SK-N-DZ (cell line): ENCODE results near the gene PFDN1.

Experiments
- DNase-seq: peaks from one replicate; pipeline ENCODE4 v3.0.0-alpha.2; 2015; ENCODE audit warnings: low spot score

The PFDN1 gene

DNA sequence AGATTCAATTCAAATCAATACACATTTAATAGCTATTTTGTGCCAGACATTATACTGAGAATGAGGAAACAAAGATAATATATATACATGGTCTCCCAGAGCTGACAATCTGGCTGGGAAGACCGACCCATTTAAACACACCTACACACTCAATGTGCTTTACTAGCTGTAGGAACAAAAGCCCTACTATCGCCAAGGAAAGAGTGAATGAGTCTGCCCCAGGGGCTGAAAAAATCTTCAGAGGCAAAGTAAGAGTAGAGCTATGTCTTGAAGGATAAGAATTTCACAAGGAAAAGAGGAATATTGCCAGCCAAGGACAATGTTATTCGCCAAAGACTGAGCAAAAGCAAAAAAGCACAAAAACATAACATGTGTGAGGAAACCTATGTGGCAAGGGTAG, 6.6 kb downstream of the PFDN1 start:
- no peak for DNase-seq

DNA sequence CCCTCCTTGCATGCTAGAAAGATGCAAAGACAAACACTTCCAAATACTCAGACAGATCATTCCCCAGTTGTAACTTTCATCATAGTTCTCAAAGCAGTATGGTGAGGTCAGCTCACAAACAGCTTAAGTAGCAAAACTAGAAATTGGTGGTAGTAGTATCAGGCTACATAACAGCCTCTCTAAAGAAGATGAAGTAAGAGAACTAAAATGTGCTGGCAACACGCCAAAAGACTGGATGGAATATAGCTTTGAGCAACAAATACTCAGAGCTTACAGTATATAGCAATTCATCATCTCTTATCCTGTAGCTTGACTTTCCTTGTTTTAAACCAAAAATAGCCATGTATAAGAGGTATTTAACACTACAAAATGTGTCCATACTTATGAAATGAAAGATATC, 7.5 kb downstream of the PFDN1 start:
- no peak for DNase-seq

- no peak for DNase-seq
Measured at GRCh38 chr5:140294753-140295152, 8.1 kb downstream of the PFDN1 start.

DNA sequence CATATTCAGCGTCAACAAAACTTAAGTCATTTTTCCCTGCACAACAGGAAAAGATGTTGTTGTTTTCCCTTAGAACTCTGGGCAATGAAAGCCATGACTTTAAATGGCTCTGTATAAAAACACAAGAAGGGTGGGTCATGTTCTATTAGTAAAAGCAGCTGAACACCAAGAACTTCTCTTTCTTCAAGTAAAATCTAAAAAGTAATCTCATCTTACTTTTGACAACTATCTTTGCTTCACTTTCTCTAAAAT, 9.1 kb downstream of the PFDN1 start:
- no peak for DNase-seq

- DNase-seq: no peak
Measured at GRCh38 chr5:140293091-140293848, 9.6 kb downstream of the PFDN1 start.

GRCh38 chr5:140292212-140293036, 10.5 kb downstream of the PFDN1 start:
- DNase-seq: no peak

GRCh38 chr5:140287801-140288521, 14.9 kb downstream of the PFDN1 start:
- no peak for DNase-seq

DNA sequence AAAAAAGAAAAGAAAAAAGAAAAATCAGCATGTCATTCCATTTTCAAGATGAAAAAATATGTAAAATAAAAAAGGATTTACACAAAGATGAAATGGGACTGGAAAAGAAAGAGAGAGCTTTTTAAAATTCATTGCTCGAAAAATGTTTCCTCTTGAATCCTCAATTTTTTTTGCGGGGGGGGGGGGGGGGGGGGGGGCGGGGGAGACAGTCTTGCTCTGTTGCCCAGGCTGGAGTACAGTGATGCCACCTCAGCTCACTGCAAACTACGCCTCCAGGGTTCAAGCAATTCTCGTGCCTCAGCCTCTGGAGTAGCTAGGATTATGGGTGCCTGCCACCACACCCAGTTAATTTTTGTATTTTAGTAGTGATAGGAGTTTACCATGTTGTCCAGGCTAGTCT, 16.5 kb downstream of the PFDN1 start:
- no peak for DNase-seq

- DNase-seq: no peak
Measured at GRCh38 chr5:140284013-140284412, 18.9 kb downstream of the PFDN1 start.

GRCh38 chr5:140282266-140282665, 20.6 kb downstream of the PFDN1 start:
- DNase-seq: no peak

DNA sequence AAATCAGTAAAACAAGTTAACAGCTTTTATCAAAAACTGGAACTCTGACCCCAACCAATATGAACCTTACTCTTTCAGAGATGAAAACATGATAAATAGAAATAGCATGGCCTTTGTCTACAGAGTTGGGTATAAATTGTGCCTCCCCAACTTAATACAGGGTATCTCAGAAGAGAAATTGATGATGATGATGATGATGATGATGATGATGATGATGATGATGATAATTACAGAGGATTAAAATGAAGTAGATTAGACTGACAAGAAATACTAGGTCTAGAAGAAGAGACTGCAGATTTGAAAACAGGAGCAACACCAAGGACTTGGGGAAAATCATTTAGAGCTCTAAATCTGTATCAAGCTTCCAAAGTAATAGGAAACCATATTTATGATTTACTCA, 27.1 kb downstream of the PFDN1 start:
- no peak for DNase-seq

- no peak for DNase-seq
Measured at GRCh38 chr5:140273401-140273877, 29.5 kb downstream of the PFDN1 start.

- no peak for DNase-seq
Measured at GRCh38 chr5:140270008-140270407, 32.9 kb downstream of the PFDN1 start.

GRCh38 chr5:140267559-140268018, 35.3 kb downstream of the PFDN1 start:
- DNase-seq: no peak

DNA sequence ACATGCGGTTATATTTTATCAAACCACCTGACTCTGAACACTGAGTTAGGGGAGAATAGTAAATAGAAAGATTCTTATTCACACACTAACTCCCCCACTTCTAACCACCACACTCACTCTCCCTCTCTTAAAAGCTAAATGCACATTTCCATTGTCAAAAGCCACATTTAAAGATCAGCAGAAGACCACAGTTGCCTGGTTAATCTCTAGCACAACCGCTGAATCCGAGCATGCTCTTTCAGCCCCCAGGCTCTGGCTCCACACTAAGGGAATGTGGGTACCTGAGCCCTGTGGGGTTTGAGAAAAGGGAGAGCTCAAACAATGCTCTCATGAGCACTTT, 35.7 kb downstream of the PFDN1 start:
- no peak for DNase-seq

DNA sequence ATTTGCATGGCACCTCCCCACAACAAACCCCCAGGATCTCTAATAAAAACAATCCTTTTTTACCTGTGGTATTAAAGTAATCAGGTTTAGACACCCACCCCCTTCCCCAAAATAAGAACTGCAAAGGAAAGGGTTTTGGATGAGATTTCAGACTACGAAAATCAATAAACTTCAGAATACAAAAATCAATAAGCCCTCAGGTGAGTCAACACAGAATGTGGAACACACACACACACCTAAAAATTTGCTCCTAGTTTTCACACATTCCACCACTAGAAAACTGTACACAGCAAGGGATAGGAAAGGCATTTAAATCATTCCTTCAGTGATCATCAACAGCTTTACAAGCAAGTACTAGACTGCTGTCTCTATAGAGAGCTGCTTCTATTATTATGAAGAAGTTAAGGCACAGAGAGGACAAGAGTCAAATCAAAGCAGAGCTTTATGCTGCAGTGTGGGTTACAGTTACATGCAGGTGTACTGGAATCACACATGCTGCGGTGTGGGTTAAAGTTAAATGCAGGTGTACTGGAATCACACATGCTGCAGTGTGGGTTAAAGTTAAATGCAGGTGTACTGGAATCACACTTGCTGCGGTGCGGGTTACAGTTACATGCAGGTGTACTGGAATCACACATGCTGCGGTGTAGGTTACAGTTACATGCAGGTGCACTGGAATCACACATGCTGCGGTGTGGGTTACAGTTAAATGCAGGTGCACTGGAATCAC, 36.3 kb downstream of the PFDN1 start:
- no peak for DNase-seq

GRCh38 chr5:140265845-140266244, 37.1 kb downstream of the PFDN1 start:
- no peak for DNase-seq

GRCh38 chr5:140262839-140263238, 40.1 kb downstream of the PFDN1 start:
- no peak for DNase-seq

DNA sequence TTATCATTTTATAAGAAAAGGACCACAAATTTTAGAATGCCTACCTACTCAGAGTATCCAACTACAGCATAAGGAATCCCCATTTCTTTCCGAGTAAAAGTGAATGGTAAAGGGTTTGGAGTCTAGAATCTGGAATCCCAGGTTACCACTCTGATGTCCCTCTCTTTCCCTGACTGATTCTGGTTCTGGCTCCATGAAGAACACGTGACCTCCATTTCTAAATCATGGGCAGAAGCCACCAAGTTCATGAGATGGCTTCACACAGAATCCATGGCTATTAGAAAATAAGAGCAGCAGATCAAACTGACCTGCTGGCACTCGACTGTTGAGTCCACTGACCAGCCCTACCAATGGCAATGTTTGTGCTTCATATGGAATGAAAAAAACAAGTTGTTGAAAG, 40.7 kb downstream of the PFDN1 start:
- DNase-seq: no peak

GRCh38 chr5:140261403-140262171, 41.3 kb downstream of the PFDN1 start:
- no peak for DNase-seq

DNA sequence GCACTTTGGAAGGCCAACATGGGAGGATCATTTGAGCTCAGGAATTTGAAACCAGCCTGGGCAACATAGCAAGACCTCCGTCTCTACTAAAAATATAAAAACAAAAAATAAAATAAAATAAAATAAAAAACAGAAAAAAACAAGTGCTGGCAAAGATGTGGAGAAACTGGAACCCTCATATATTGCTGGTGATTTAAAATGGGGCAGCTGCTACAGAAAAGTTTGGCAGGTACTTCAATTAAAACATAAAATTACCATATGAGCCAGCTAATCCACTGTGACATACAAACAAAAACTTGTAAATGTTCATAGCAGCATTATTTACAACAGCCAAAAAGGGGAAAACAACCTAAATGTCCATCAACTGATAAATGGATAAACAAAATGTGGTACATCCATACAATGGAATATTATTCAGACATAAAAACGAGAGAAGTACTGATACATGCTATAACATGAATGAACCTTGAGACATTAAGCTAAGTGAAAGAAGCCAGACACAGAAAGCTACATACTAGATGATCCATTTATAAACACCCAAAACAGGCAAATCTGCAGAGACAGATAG, 42.7 kb downstream of the PFDN1 start:
- DNase-seq: no peak
